K562 (cell line): Measurements from ENCODE around the gene GADL1. TPM values are rescaled to one million over a fixed set of nuclear protein-coding genes. Genes with fewer than 3 reads are reported as not detected.

Source experiments
- ATAC-seq: fragments of 200-7000 bp; cut with Tn5 transposase; 3 replicates; pipeline ENCODE4 v1.9.1; 2020; ENCODE audit warnings: moderate library complexity
- BruUV-seq: library from RNA; stranded (reverse); fragments of 400-500 nt; replicated peaks from 2 replicates; lab custom pipeline; 2021; lab: Mats Ljungman, UMichigan
- CTCF ChIA-PET: fragments of 300-600 bp; formaldehyde crosslinking; extraction: SDS; loops from one replicate; lab custom pipeline; 2021; ENCODE audit warnings: low intra/inter-chr PET ratio; lab: Yijun Ruan, JAX
- POLR2A ChIA-PET: fragments of 300-600, 350-650 bp; sonication (Branson Sonifier 250); formaldehyde crosslinking; extraction: SDS; loops from one replicate; lab custom pipeline; 2021; ENCODE audit warnings: antibody characterized with exemption, inconsistent platforms; lab: Yijun Ruan, JAX
- DNase-seq, 4 experiments: peaks; one replicate each; pipeline versions ENCODE4 v3.0.0 to v3.0.0-alpha.2; 2011 to 2018; ENCODE audit warnings: low spot score in 3 of 4, mixed read lengths in 3 of 4; ENCODE audit errors: extremely low read depth in 1 of 4
- FAIRE-seq: peaks from 2 replicates; lab custom pipeline; 2011; peaks lifted over from hg19 to GRCh38; lab: Jason Lieb, UNC
- H2AFZ ChIP-seq: 2 replicates; pipeline ENCODE4 v1.6.0; 2011; ENCODE audit warnings: low read depth, low read length, control low read depth, inconsistent platforms
- H3K27ac ChIP-seq: fragments of 200-600 bp; 3 replicates; pipeline ENCODE4 v1.8.0; 2011; ENCODE audit warnings: low read depth, mild to moderate bottlenecking, control low read depth, inconsistent platforms, low read length, moderate library complexity, mixed read lengths; ENCODE audit errors: extremely low read depth
- H3K27me3 ChIP-seq, 2 experiments: fragments of 300-600 bp in 1 of 2; 2 replicates in 1 of 2; 3 replicates in 1 of 2; pipeline versions ENCODE4 v1.6.0 to v1.8.0; 2011; ENCODE audit warnings: inconsistent platforms in 2 of 2, low read length in 2 of 2, mild to moderate bottlenecking in 1 of 2, mixed read lengths in 1 of 2, moderate library complexity in 1 of 2; ENCODE audit not compliant: control insufficient read depth in 2 of 2, insufficient read depth in 2 of 2
- H3K36me3 ChIP-seq: fragments of 300-600 bp; 3 replicates; pipeline ENCODE4 v1.8.0; 2011; ENCODE audit warnings: mild to moderate bottlenecking, low read length, inconsistent platforms; ENCODE audit not compliant: control insufficient read depth, insufficient read depth
- H3K4me1 ChIP-seq, 2 experiments: fragments of 200-600 bp in 1 of 2; replicated peaks in 1 of 2; 2 replicates in 1 of 2; 3 replicates in 1 of 2; pipeline versions ENCODE4 v1.5.1 to v1.8.0; 2011; ENCODE audit warnings: inconsistent platforms in 2 of 2, low read length in 2 of 2, mild to moderate bottlenecking in 1 of 2, mixed read lengths in 1 of 2, moderate library complexity in 1 of 2; ENCODE audit not compliant: control insufficient read depth in 2 of 2, insufficient read depth in 2 of 2
- H3K4me2 ChIP-seq: 2 replicates; pipeline ENCODE4 v1.6.1; 2011; ENCODE audit warnings: low read length, control low read depth, inconsistent platforms, mixed read lengths; ENCODE audit not compliant: insufficient read depth
- H3K4me3 ChIP-seq: fragments of 200-600 bp; sonication (generic), shearing (Covaris generic); 2 replicates; pipeline ENCODE4 v1.5.1; 2016; ENCODE audit warnings: control low read depth, inconsistent platforms
- H3K79me2 ChIP-seq: fragments of 200-600 bp; 3 replicates; pipeline ENCODE4 v1.8.0; 2011; ENCODE audit warnings: low read length, inconsistent platforms; ENCODE audit not compliant: control insufficient read depth, insufficient read depth
- H3K9ac ChIP-seq, 2 experiments: 2 replicates each; pipeline versions ENCODE4 v1.6.0 to v1.6.1; 2011; ENCODE audit warnings: low read depth in 2 of 2, low read length in 2 of 2, control low read depth in 1 of 2, inconsistent platforms in 1 of 2, mild to moderate bottlenecking in 1 of 2, mixed read lengths in 1 of 2; ENCODE audit not compliant: insufficient read depth in 1 of 2
- H3K9me1 ChIP-seq: one replicate; pipeline ENCODE4 v1.6.0; 2011; ENCODE audit warnings: inconsistent platforms, mild to moderate bottlenecking, low read length, moderate library complexity; ENCODE audit not compliant: control insufficient read depth, insufficient read depth
- H3K9me3 ChIP-seq: replicated peaks from 2 replicates; pipeline ENCODE4 v1.5.1; 2011; ENCODE audit warnings: low read depth, low read length, inconsistent platforms; ENCODE audit not compliant: control insufficient read depth, insufficient read depth
- H4K20me1 ChIP-seq: replicated peaks from 2 replicates; pipeline ENCODE4 v1.6.1; 2011; ENCODE audit warnings: low read length, inconsistent platforms, mixed read lengths; ENCODE audit not compliant: control insufficient read depth, insufficient read depth
- ARNT ChIP-seq, 2 experiments: fragments of 450-650 bp; IDR thresholded peaks; 2 replicates each; pipeline ENCODE4 v1.6.1; 2016; ENCODE audit warnings: mild to moderate bottlenecking in 1 of 2
- BRD4 ChIP-seq: fragments of 200-600 bp; sonication (generic); IDR thresholded peaks from 2 replicates; pipeline ENCODE4 v1.6.1; 2017; ENCODE audit warnings: inconsistent platforms
- CBFA2T2 ChIP-seq: fragments of 450-650 bp; conservative IDR thresholded peaks from 2 replicates; pipeline ENCODE4 v1.6.1; 2017; ENCODE audit warnings: mild to moderate bottlenecking
- CBX3 ChIP-seq, 2 experiments: IDR thresholded peaks; 1 replicate in 1 of 2; 2 replicates in 1 of 2; pipeline ENCODE4 v1.6.1; 2012; ENCODE audit warnings: inconsistent platforms in 2 of 2, low read length in 2 of 2, borderline replicate concordance in 1 of 2, control low read depth in 1 of 2
- CTCF ChIP-seq, 3 experiments: IDR thresholded peaks in 2 of 3; conservative IDR thresholded peaks in 1 of 3; 2 replicates each; pipeline ENCODE4 v1.5.1; 2011 to 2012; ENCODE audit warnings: low read length in 3 of 3, mild to moderate bottlenecking in 3 of 3, control low read depth in 2 of 3, improper control_type of control experiment in 1 of 3, inconsistent platforms in 1 of 3, low read depth in 1 of 3, mixed read lengths in 1 of 3, moderate library complexity in 1 of 3; ENCODE audit not compliant: insufficient read depth in 2 of 3
- DPF2 ChIP-seq: fragments of 450-650 bp; IDR thresholded peaks from 2 replicates; pipeline ENCODE4 v1.6.1; 2016
- EHMT2 ChIP-seq: fragments of 450-650 bp; IDR thresholded peaks from 2 replicates; pipeline ENCODE4 v1.6.1; 2018; ENCODE audit warnings: antibody characterized with exemption
- HIVEP1 ChIP-seq: fragments of 250-450 bp; sonication (Bioruptor Pico); IDR thresholded peaks from 2 replicates; pipeline ENCODE4 v1.4.0; 2020; ENCODE audit warnings: mild to moderate bottlenecking
- ID3 ChIP-seq, 2 experiments: fragments of 250-450 bp in 1 of 2; fragments of 450-650 bp in 1 of 2; sonication (Bioruptor Pico) in 1 of 2; IDR thresholded peaks; 2 replicates each; pipeline versions ENCODE4 v1.6.1 to v1.8.0; 2016 to 2021; ENCODE audit warnings: mild to moderate bottlenecking in 2 of 2, moderate library complexity in 2 of 2, missing compliant biosample characterization in 1 of 2, missing genetic modification characterization in 1 of 2
- KAT7 ChIP-seq: sonication (generic); formaldehyde crosslinking; IDR thresholded peaks from 2 replicates; pipeline ENCODE4 v1.8.0; 2022; ENCODE audit warnings: missing genetic modification reagents, mild to moderate bottlenecking, borderline replicate concordance
- POU5F1 ChIP-seq: fragments of 150-350 bp; IDR thresholded peaks from 2 replicates; pipeline ENCODE4 v1.6.1; 2014; ENCODE audit warnings: borderline replicate concordance, low read length, low read depth, mild to moderate bottlenecking; ENCODE audit not compliant: partially characterized antibody
- SMC3 ChIP-seq: conservative IDR thresholded peaks from 2 replicates; pipeline ENCODE4 v1.6.1; 2011; ENCODE audit warnings: low read depth, low read length, improper control_type of control experiment; ENCODE audit not compliant: insufficient read depth
- SREBF2 ChIP-seq: sonication (generic); formaldehyde crosslinking; IDR thresholded peaks from 2 replicates; pipeline ENCODE4 v1.4.0; 2020; ENCODE audit warnings: mild to moderate bottlenecking, missing genetic modification reagents
- THRA ChIP-seq: fragments of 450-650 bp; IDR thresholded peaks from 2 replicates; pipeline ENCODE4 v1.6.1; 2017; ENCODE audit warnings: mild to moderate bottlenecking, moderate library complexity
- ZNF184 ChIP-seq: sonication (generic); formaldehyde crosslinking; IDR thresholded peaks from 2 replicates; pipeline ENCODE4 v1.5.0; 2020; ENCODE audit warnings: missing genetic modification reagents
- ZNF584 ChIP-seq: fragments of 200-800 bp; sonication (Bioruptor generic); IDR thresholded peaks from 2 replicates; pipeline ENCODE4 v1.6.1; 2016; ENCODE audit warnings: low read depth, mild to moderate bottlenecking, missing genetic modification characterization, missing compliant biosample characterization
- ZNF778 ChIP-seq: fragments of 450-650 bp; formaldehyde crosslinking; IDR thresholded peaks from 2 replicates; pipeline ENCODE4 v1.4.0; 2020; ENCODE audit warnings: mild to moderate bottlenecking, moderate library complexity
- ZNF785 ChIP-seq: fragments of 250-450 bp; sonication (Bioruptor Pico); IDR thresholded peaks from 2 replicates; pipeline ENCODE4 v1.4.0; 2020; ENCODE audit warnings: mild to moderate bottlenecking
- WGBS: fragments of 100-300 bp; shearing (Covaris generic); methylation state at CpG from one replicate; pipeline ENCODE4 v1.1.6; 2016; ENCODE audit warnings: low coverage, mixed read lengths; ENCODE audit not compliant: insufficient coverage; ENCODE audit errors: missing lambda C conversion rate; 5-methylcytosine and 5-hydroxymethylcytosine counted together
- in situ Hi-C: fragments of 300-500 bp; cut with MboI; formaldehyde crosslinking; loops from 4 replicates; pipeline ENCODE4 v1.15.0; 2018; ENCODE audit warnings: inconsistent platforms, mixed read lengths
- intact Hi-C: fragments of 100-400 bp; cut with micrococcal nuclease; formaldehyde crosslinking; loops from 2 replicates; pipeline ENCODE4 v1.14.2; 2022
- polyA plus RNA-seq, 8 experiments: library from polyadenylated mRNA; depleted of rRNA in 4 of 8; stranded (reverse) in 5 of 8; unstranded in 3 of 8; fragments of >200 nt; fragmentation: Nextera tagmentation in 2 of 8; fragmentation: Illumina TruSeq in 1 of 8; extraction: Ambion mirVana in 2 of 8; extraction: Trizol in 1 of 8; gene quantifications; 2 replicates each; pipeline versions ENCODE4 v1.2.1 to v1.2.3, GENCODE V29; 2011 to 2014; ENCODE audit warnings: inconsistent platforms in 1 of 8, missing spikeins in 1 of 8
- total RNA-seq, 7 experiments: library from RNA; depleted of rRNA in 6 of 7; stranded (reverse); fragments of >200 nt in 6 of 7; fragmentation: Illumina TruSeq in 2 of 7; extraction: Trizol in 2 of 7; gene quantifications; 2 replicates each; pipeline versions ENCODE4 v1.2.1 to v1.2.3, GENCODE V29; 2011 to 2021; ENCODE audit warnings: low replicate concordance in 1 of 7
- TF ChIP-seq, protein P1 (sequence below): sonication (generic); formaldehyde crosslinking; IDR thresholded peaks from 2 replicates; pipeline ENCODE4 v1.8.0; 2022; ENCODE audit warnings: missing genetic modification reagents, mild to moderate bottlenecking, moderate library complexity, borderline replicate concordance

Gene GADL1
- total and polyA plus RNA-seq, 9 of the 15 experiments (the other 6 are each of a cell fraction or from before 2014, with no cell fraction given): 0.07 TPM; not detected in 8

GRCh38 chr3:30774062-30774461 is 120.4 kb downstream of the GADL1 start:
- Histone ChIP-seq H3K9ac (no peak overlapping the region), H3K27me3 (no peaks in the 10 kb centered on the region), H3K9me3 (no peaks in the 10 kb centered on the region), H3K4me1 (no peaks in the 10 kb centered on the region), H3K27ac (no peak overlapping the region), H3K9me1 (no peaks in the 10 kb centered on the region), H3K4me2 (no peak overlapping the region), H4K20me1 (no peaks in the 10 kb centered on the region), H3K79me2 (no peaks in the 10 kb centered on the region), H3K4me3 (no peak overlapping the region), H3K36me3 (no peaks in the 10 kb centered on the region), H2AFZ (no peak overlapping the region)
- ChIA-PET CTCF (no interaction called here), POLR2A (no interaction called here)
- intact Hi-C loops: loop anchor here (10.0 kb wide), 1 partner anchor 921 kb away; no protein-coding TSS in a partner anchor
- in situ Hi-C loops: no loop called here
- DNase-seq: no peak
- no peak for FAIRE-seq
- BruUV-seq: no TSS peak
- WGBS: 3% methylated on average over 2 of the region's 2 CpGs
- ATAC-seq: no peak
- TF ChIP-seq CBFA2T2 (no peak), ZNF785 (CRISPR knock-in tag) (no peak), ID3 (CRISPR knock-in tag; IDR thresholded peaks at IDR 0.05) (no peak), ID3 (tag; IDR thresholded peaks at IDR 0.05) (no peak), CBX3 (IDR thresholded peaks at IDR 0.05; ENCODE audit: borderline replicate concordance in 1 of 2, low read length in 2 of 2) (no peak), ARNT (IDR thresholded peaks at IDR 0.05) (no peak), DPF2 (no peak), EHMT2 (no peak), CTCF (IDR thresholded peaks at IDR 0.05 in 2 of 3, conservative IDR thresholded peaks at IDR 0.05 in 1 of 3; ENCODE audit: insufficient read depth in 2 of 3, low read depth in 1 of 3, low read length in 3 of 3) (no peak), POU5F1 (no peak), BRD4 (no peak), THRA (no peak), HIVEP1 (CRISPR knock-in tag) (no peak), KAT7 (CRISPR knock-in tag) (no peak), ZNF584 (CRISPR knock-in tag) (no peak), ZNF778 (CRISPR knock-in tag) (no peak), ZNF184 (CRISPR knock-in tag) (no peak), SMC3 (no peak), SREBF2 (no peak)
- TF ChIP-seq, protein P1, sequence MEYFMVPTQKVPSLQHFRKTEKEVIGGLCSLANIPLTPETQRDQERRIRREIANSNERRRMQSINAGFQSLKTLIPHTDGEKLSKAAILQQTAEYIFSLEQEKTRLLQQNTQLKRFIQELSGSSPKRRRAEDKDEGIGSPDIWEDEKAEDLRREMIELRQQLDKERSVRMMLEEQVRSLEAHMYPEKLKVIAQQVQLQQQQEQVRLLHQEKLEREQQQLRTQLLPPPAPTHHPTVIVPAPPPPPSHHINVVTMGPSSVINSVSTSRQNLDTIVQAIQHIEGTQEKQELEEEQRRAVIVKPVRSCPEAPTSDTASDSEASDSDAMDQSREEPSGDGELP (CRISPR knock-in tag): no peak
